HG03520 (cell line): ENCODE data around the gene ANKRD65.
"Not testable (repeated sequence)": the region's sequence is repeated elsewhere in the genome, so short reads cannot be mapped to it uniquely, and the experiment has no call there.

Source experiments
- ATAC-seq: cut with Tn5 transposase; IDR thresholded peaks from one replicate; pipeline ENCODE4 v1.9.1; 2021; ENCODE audit warnings: mild to moderate bottlenecking, moderate library complexity; ENCODE audit not compliant: unreplicated experiment

ANKRD65 gene

GRCh38 chr1:1430992-1431844 is 10.1 kb upstream of the ANKRD65 start:
- no peak for ATAC-seq

GRCh38 chr1:1430114-1430982 is 9.3 kb upstream of the ANKRD65 start:
- no peak for ATAC-seq

DNA sequence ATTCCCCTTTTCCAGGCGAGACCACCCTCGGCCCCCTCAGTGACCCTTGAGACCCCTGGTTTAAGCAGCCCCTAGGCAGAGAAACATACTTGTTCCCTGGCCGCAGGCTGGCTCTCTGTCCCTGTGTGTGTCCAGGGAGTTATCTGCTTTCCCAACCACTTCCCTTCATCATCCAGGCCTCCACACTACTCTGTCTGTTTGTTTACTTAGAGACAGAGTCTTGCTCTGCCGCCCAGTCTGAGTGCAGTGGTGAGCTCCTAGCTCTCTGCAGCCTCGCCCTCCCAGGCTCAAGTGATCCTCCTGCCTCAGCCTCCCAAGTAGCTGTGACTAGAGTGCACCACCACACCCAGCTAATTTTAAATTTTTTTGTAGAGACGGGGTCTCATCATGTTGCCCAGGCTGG is 8.6 kb upstream of the ANKRD65 start:
- ATAC-seq = no peak

DNA sequence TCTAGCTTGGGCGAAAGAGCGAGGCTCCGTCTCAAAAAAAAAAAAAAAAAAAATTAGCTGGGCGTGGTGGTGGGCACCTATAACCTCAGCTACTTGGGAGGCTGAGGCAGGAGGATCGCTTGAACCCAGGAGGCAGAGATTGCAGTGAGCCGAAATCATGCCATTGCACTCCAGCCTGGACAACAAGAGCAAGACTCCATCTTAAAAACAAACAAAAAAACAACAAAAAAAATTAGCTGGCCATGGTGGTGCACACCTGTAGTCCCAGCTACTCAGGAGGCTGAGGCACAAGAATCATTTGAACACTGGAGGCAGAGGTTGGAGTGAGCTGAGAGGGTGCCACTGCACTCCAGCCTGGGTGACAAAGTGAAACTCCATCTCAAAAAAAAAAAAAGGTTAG is 7.9 kb upstream of the ANKRD65 start:
- not testable (repeated sequence) for ATAC-seq

DNA sequence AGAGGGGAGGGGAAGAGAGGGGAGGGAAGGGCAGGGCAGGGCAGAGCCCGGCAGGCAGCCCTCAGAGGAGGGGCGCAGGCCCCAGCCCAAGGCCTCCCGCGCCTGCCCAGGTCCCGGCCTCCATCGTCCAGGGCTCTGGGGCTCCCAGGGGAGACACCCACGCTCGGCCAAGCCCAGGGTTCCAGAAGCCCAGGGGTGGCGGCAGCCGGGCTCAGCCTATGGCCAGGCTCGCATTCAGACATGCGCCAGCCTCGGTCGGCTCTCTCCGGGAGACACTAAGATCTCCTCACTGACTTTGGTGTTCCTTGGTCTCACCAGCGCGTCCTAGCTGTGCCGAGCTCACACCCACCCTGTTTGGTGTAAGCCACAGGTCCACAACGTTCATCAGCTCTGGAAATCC is 7.1 kb upstream of the ANKRD65 start:
- no peak for ATAC-seq

DNA sequence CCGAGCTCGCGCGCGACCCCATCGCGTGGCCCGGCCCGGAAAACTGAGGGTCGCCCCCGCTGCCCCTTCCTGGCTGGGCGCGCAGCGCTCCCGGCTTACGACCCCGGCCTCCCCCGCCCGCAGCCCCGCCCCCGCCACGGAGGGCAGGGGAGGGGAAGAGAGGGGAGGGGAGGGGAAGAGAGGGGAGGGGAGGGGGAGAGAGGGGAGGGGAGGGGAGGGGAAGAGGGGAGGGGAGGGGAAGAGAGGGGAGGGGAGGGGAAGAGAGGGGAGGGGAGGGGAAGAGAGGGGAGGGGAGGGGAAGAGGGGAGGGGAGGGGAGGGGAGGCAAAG is 6.7 kb upstream of the ANKRD65 start:
- ATAC-seq = no peak

DNA sequence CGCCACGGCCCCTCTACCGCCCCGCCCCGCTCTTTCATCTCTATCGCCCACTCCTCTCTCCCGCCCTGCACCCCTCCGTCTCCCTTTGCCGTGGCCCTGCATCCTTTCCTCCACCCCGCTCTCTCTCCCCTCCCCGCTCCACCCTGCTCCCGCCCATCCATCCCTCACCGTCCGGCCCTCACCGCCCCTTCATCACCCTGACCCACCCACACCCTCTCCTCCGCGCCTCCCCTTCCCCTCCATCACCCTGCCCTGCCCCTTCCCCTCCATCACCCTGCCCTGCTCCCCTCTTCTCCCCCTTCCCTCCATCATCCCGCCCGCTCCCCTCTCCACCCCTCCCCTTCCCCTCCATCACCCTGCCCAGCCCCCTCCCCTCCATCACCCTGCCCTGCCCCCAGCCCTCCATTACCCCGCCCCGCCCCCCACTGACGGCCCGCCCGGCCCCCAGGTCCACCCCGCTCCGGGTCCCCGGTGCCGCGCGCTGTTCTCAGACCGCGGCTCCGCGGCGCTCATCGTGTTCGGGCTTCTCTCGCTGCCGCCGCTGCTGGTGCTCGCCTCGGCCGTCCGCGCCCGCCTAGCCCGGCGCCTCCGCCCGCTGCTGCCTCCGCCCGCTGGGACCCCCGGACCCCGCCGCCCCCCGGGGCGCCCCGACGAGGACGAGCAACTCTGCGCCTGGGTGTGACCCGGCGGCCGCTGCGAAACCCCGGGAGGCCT is 6.2 kb upstream of the ANKRD65 start:
- ATAC-seq = no peak

- no peak for ATAC-seq
Measured at GRCh38 chr1:1426496-1427105, 5.5 kb upstream of the ANKRD65 start.

DNA sequence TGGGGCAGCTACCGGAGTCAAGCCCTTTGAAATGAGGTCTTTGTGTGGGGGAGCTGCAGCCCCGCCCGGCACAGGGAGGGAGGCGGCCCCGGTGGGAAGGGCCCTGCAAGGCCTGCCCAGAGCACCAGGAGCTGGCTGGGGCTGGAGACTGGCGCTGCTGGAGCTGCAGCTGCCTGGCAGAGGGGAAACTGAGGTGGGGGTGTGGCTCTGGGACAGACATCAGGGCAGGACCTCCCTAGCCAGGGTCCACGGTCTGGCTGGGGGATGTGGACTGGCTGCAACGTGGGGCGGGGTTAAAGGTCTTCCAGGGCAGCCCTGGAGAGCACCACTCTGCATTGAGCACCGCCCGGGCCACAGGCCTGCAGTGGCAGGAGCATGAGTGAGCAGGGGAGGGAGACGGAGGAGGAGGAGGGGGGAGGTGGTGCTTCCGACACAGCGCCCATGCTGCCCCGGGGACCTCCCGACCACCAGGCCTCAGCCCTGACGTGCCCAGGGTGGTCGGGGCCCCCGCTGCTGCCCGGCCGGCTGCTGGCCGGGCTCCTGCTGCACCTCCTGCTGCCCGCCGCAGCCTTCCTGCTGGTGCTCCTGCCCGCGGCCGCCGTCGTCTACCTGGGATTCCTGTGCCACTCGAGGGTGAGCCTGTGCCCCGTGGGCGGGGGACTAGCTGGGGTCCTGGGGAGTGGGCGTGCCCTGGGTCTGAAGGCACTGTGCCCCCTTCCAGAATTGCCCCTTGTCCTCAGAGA is 4.8 kb upstream of the ANKRD65 start:
- no peak for ATAC-seq

DNA sequence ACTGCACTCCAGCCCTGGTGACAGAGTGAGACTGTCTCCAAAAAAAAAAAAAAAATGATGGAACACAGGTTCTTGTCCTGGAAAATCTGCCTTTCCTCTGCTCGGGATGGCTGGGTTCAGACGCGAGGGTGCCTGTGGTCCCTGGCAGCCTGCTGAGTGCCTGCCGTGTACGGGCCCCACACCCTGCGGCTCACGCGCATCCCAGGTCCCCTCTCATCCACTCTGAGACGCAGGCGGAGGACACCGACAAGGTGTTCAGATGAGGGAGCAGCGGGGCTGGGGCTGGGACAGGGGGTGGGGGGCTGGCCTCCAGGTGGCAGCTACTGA is 4.3 kb upstream of the ANKRD65 start:
- no peak for ATAC-seq

DNA sequence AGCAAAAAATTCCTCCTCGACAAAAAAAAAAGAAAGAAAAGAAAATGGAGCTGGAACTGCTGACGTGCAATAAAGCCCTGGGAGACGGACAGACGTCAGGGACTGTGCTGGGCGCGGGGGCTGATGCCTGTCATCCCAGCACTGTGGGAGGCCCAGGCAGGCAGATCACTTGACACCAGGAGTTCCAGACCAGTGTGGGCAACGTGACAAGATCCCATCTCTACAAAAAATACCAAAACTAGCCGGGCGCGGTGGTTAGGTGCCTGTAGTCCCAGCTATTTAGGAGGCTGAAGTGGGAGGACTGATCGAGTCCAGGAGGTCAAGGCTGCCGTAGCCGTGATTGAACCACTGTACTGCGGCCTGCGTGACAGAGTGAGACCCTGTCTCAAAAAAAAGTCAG is 3.6 kb upstream of the ANKRD65 start:
- ATAC-seq = no peak

DNA sequence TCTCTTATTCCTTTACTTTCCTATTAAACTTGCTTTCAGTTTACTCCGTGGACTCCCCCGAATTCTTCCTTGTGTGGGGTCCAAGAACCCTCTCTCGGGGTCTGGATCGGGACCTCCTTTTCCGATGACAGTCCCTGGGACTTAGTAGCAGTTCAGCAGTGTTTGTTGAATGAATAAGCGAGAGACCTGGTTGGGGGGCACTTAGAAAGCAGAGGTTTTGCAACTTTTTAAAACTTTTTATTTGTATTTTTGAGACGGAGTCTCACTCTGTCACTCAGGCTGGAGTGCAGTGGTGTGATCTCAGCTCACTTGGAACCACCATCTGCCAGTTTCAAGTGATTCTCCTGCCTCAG is 2.1 kb upstream of the ANKRD65 start:
- ATAC-seq = no peak

DNA sequence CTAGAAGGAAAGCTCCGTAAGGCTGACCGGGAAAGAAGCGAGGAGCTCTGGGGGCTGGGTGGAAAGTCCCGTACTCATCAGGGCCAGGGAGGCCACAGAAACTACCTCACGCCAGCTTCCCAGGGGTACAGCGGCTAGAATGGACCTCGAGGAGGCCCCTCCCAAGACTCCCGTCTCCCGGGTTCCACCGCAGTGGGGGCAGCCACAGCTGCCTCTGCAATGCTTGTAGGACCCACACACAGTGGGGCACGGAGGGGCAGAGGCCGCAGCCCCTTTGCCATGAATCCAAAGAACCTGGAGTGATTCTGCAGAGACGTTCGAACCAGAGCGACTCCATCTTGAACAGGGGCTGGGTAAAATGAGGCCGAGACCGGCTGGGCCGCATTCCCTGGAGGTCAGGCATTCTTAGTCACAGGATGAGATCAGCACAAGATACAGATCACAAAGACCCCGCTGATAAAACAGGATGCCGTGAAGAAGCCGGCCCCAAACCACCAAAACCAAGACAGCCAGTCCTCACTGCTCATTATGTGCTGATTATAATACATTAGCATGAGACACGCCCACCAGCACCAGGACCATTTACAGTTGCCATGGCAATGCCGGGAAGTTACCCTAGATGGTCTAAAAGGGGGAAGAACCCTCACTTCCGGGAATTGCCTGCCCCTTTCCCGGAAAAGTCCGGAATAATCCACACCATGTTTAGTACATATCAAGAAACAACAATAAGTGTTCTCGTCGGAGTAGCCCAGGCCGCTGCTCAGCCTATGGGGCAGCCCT is 1.6 kb upstream of the ANKRD65 start:
- no peak for ATAC-seq

DNA sequence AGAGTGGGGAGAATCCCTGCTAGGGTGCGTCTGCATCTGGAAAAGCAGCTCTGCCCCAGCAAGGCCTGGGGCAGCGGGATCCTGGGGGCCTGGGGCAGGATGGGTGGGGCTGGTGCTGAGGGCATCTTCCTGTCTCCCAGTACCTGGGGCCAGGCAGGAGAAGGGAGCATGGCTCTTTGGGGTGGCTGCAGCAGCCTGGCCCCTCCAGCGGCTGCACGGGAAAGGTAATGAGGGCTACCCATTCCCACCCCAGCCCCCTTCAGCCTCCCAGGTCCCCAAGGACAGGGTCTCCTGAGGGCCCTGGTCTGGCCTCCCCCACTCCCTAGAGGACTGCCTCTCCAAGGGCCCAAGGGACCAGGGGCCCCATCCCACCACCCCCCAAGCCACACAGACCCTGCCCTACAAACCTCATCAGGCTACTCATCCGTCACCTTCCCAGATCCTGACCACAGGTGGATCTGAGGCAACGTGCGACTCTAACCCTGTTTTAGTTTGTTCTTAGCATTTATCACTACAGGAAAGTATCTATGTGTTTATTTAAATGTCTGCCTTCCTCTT is 910 bp upstream of the ANKRD65 start:
- no peak for ATAC-seq

DNA sequence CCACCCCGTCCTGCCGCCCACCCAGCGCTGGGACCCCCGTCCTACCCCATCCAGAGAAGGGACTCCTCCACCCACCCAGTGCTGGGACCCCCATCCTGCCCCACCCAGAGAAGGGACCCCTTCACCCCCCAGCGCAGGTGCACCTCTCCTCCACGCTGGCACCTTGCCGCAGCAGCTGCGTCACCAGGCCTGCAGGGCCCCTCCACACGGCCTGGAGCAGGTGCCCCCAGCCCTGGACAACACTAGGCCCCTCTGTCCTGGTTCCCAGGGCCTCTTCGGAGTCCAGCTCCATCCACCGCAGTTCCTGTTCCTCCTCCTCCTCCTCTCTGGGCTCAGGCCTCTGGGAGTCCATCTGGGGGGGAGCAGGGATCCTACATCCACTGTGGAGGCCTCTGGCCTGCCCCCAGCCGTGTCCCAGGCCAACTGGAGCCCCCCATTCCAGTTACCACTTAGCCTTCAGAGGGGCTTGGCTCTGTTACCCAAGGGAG is 378 bp downstream of the ANKRD65 start:
- no peak for ATAC-seq

DNA sequence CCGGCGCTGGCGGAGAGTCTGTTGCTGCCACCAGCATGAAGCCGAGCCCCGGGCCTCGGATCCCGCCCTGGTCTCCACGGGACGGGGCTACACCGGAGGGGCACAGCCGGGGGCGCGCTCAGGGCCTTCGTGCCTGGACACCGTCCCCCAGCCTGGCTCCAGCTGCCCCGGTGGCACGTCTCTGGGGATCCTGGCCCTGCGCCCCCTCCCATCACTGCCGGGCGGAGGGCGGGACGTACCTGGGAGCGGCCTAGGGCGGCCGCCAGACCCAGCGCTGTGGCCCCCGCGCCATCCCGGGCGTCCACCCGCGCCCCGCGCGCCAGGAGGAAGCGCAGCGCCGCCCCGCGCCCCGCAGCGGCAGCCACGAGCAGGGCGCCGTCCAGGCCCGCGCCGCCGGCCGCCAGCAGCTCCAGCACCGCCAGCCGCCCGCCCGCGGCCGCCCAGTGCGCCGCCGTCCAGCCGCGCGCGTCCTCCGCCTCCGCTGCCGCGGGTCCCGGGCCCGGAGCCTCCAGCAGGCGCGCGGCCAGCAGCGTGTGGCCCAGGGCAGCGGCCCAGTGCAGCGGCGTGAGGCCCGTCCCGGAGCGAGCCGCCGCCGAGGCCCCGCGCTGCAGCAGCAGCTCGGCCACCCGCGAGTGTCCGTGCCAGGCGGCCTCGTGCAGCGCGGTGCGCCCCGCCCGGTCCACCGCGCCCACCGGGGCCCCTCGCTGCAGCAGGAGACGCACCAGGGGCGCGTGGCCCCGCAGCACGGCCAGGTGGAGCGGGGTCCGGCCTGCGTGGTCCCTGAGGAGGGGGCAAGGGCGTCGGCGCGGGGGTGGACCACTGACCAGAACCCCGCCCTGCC is 1.0 kb downstream of the ANKRD65 start:
- ATAC-seq = no peak

DNA sequence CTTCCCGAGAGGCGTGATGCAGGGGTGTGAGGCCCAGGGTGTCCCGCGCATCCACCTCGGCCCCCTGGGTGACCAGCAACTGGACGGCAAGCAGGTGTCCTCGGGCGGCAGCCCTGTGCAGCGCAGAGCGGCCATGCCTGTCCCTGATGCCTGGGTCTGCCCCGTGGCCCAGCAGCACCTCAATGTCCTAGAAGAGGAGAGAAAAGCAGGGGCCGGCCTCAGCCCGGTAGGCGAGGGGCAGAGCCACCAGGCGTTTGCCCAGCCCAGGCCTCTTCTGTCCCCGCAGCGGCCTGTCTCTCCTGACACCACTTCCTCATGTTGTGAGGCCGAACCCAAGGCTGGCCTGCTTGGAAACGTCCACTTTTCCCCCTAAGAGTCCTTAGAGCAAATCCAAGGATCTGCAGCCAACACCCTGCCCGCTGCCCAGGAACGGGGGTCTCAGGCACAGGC is 1.7 kb downstream of the ANKRD65 start:
- no peak for ATAC-seq
